ENCODE data around the gene TFB2M.
A peak's percentile ranks its signal among the peaks of the same experiment; 100 is the strongest.

TFB2M gene

DNA sequence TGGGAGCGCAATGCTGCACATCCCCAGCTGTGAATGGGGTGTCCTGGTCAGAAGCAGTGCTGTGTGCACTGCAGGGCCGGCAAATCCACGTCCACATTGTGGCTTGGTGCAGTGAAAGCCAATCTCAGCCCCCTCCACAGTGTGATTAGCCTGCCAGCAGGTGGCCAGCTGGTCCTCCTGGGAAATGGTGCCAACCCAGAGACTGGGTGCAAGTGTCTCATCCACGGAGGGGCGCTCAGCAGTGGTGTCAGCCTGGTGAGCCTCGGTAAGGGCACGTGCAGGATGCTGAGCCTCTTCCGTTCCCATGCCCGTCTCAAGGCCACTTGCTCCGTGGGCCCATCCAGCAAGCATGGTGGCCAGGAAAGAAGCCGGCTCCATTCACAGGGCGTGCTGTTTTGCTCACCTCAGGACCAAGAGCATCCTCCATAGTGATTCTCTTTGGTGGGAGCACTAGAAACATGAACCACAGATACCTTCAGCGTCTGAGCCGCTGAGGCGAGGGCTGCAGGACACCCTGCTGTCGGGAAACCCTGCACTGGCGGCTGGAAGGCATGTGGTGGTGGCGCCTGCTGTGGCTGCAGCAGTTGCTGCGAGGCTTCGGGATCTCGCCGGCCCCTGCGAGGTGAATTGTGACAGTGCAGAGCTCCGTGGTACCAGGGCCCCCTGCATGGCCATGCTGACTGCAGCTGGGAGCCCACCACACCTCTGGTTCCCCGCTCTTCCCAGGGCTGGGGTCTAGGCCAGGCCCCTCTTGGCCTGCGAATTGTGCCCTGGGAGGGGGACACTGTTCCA is 57.0 kb downstream of the TFB2M start:
- Histone ChIP-seq H3K27me3 (ENCODE audit: low read length) (no peaks in the 10 kb centered on the region), H3K27ac (ENCODE audit: low read depth, low read length) (no peak overlapping the region), H3K4me2 (ENCODE audit: low read depth, low read length, poor library complexity, severe bottlenecking) (no peak overlapping the region), H3K79me2 (ENCODE audit: insufficient read depth, low read length) (peaks cover 5% of the 10 kb centered on the region; the same call in 1 of the 2 replicates), H3K9me3 (ENCODE audit: insufficient read depth, low read length) (no peaks in the 10 kb centered on the region), H3K4me3 (ENCODE audit: insufficient read depth, low read length, poor library complexity, severe bottlenecking) (no peak overlapping the region), H3K9me2 (replicated peaks; ENCODE audit: insufficient read depth, low read length) (no peaks in the 10 kb centered on the region), H3K9ac (ENCODE audit: low read length) (no peak overlapping the region), H4K20me1 (ENCODE audit: low read depth, low read length) (no peaks in the 10 kb centered on the region), H2AFZ (ENCODE audit: low read depth, low read length, severe bottlenecking) (no peak overlapping the region), H3K36me3 (ENCODE audit: low read length) (no peaks in the 10 kb centered on the region), H3F3A (ENCODE audit: insufficient read depth) (0 out of 2 replicates have a peak, but pooled peaks cover 4% of the 10 kb centered on the region)
- TF ChIP-seq, protein P1, sequence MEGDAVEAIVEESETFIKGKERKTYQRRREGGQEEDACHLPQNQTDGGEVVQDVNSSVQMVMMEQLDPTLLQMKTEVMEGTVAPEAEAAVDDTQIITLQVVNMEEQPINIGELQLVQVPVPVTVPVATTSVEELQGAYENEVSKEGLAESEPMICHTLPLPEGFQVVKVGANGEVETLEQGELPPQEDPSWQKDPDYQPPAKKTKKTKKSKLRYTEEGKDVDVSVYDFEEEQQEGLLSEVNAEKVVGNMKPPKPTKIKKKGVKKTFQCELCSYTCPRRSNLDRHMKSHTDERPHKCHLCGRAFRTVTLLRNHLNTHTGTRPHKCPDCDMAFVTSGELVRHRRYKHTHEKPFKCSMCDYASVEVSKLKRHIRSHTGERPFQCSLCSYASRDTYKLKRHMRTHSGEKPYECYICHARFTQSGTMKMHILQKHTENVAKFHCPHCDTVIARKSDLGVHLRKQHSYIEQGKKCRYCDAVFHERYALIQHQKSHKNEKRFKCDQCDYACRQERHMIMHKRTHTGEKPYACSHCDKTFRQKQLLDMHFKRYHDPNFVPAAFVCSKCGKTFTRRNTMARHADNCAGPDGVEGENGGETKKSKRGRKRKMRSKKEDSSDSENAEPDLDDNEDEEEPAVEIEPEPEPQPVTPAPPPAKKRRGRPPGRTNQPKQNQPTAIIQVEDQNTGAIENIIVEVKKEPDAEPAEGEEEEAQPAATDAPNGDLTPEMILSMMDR (IDR thresholded peaks at IDR 0.05; ENCODE audit: insufficient read depth, low read length, poor library complexity, severe bottlenecking) = no peak
- TF ChIP-seq EZH2phosphoT487 (conservative IDR thresholded peaks at IDR 0.05; ENCODE audit: low read length) = no peak

GRCh38 chr1:246506674-246507481 is 59.2 kb downstream of the TFB2M start, which contains the start of gene SMYD3:
TSS of gene SMYD3 (minus strand) at chr1:246507279.
- Histone ChIP-seq H3K79me2 (ENCODE audit: insufficient read depth, low read length) (peaks cover 19% of the 10 kb centered on the region; the same call in 1 of the 2 replicates), H3K9ac (ENCODE audit: low read length) (peak within 1 kb of the TSS; percentile 77), H3K9me2 (replicated peaks; ENCODE audit: insufficient read depth, low read length) (no peaks in the 10 kb centered on the region), H3K4me2 (ENCODE audit: low read depth, low read length, poor library complexity, severe bottlenecking) (peak within 1 kb of the TSS; percentile 59), H3K4me3 (ENCODE audit: insufficient read depth, low read length, poor library complexity, severe bottlenecking) (peak within 1 kb of the TSS; percentile 84), H4K20me1 (ENCODE audit: low read depth, low read length) (no peaks in the 10 kb centered on the region), H2AFZ (ENCODE audit: low read depth, low read length, severe bottlenecking) (peak within 1 kb of the TSS; percentile 84), H3K9me3 (ENCODE audit: insufficient read depth, low read length) (no peaks in the 10 kb centered on the region), H3K36me3 (ENCODE audit: low read length) (no peaks in the 10 kb centered on the region), H3F3A (ENCODE audit: insufficient read depth) (0 out of 2 replicates have a peak, but pooled peaks cover 4% of the 10 kb centered on the region), H3K27me3 (ENCODE audit: low read length) (no peaks in the 10 kb centered on the region), H3K27ac (ENCODE audit: low read depth, low read length) (no peak within 1 kb of the TSS)
- TF ChIP-seq EZH2phosphoT487 (conservative IDR thresholded peaks at IDR 0.05; ENCODE audit: low read length) = no peak
- TF ChIP-seq, protein P1 (IDR thresholded peaks at IDR 0.05; ENCODE audit: insufficient read depth, low read length, poor library complexity, severe bottlenecking) = no peak

DNA sequence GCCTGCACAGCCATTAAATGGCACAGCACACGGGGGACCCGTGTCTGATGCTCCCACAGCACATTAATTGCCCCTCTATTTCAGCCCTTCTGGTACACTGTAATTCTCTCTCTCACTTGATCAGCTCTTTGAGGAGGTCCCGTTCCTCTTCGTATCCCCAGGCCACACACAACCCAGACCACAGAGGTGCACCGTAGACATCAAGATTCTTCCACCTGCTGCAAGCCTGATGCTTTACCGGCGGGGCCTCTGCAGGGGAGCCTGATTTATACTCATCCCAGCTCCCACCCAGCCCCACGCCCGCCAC is 59.7 kb downstream of the TFB2M start:
- H3K36me3 ChIP-seq (ENCODE audit: low read length) = no peaks in the 10 kb centered on the region
- no peaks in the 10 kb centered on the region for H4K20me1 ChIP-seq (ENCODE audit: low read depth, low read length)
- H3K4me3 ChIP-seq (ENCODE audit: insufficient read depth, low read length, poor library complexity, severe bottlenecking) = peak overlapping the region; percentile 84
- H3K27ac ChIP-seq (ENCODE audit: low read depth, low read length) = no peak overlapping the region
- TF ChIP-seq EZH2phosphoT487 (conservative IDR thresholded peaks at IDR 0.05; ENCODE audit: low read length) = no peak
- TF ChIP-seq, protein P1 (IDR thresholded peaks at IDR 0.05; ENCODE audit: insufficient read depth, low read length, poor library complexity, severe bottlenecking) = no peak
- no peaks in the 10 kb centered on the region for H3K9me2 ChIP-seq (replicated peaks; ENCODE audit: insufficient read depth, low read length)
- H3F3A ChIP-seq (ENCODE audit: insufficient read depth) = 0 out of 2 replicates have a peak, but pooled peaks cover 4% of the 10 kb centered on the region
- no peaks in the 10 kb centered on the region for H3K9me3 ChIP-seq (ENCODE audit: insufficient read depth, low read length)
- H3K79me2 ChIP-seq (ENCODE audit: insufficient read depth, low read length) = peaks cover 20% of the 10 kb centered on the region; the same call in 1 of the 2 replicates
- H3K27me3 ChIP-seq (ENCODE audit: low read length) = no peaks in the 10 kb centered on the region
- peak overlapping the region; percentile 77 for H3K9ac ChIP-seq (ENCODE audit: low read length)
- peak overlapping the region; percentile 59 for H3K4me2 ChIP-seq (ENCODE audit: low read depth, low read length, poor library complexity, severe bottlenecking)
- peak overlapping the region; percentile 73 for H2AFZ ChIP-seq (ENCODE audit: low read depth, low read length, severe bottlenecking)

All from SU-DHL-6 (cell line).